Right lobe of liver (tissue), 6 donors: Measurements from ENCODE around the gene LRP2. TPM values are rescaled to one million over a fixed set of nuclear protein-coding genes. Genes with fewer than 3 reads are reported as not detected.

ENCODE experiments used
- ATAC-seq, 4 donors: fragments of 200-7000 bp; cut with Tn5 transposase; one replicate each; pipeline ENCODE4 v1.9.1; 2020; ENCODE audit warnings: mild to moderate bottlenecking in 4 of 4, moderate library complexity in 4 of 4
- DNase-seq, 3 donors: peaks; one replicate each; pipeline ENCODE4 v3.0.0-alpha.2; 2020
- H3K27ac ChIP-seq, 3 donors: fragments of 200-600 bp; one replicate each; pipeline ENCODE4 v1.8.0; 2022
- H3K27me3 ChIP-seq, 2 donors: fragments of 200-600 bp; one replicate each; pipeline ENCODE4 v1.8.0; 2022
- H3K36me3 ChIP-seq, 4 donors: fragments of 200-600 bp; sonication (generic) in 1 of 4; one replicate each; pipeline versions ENCODE4 v1.5.1 to v1.8.0; 2017 to 2022; ENCODE audit warnings: control low read depth in 1 of 4
- H3K4me1 ChIP-seq, 4 donors: fragments of 200-600 bp; sonication (generic) in 1 of 4; one replicate each; pipeline versions ENCODE4 v1.5.1 to v1.8.0; 2017 to 2022; ENCODE audit warnings: control low read depth in 1 of 4
- H3K4me3 ChIP-seq, 3 donors: fragments of 200-600 bp; one replicate each; pipeline ENCODE4 v1.8.0; 2022
- H3K9me3 ChIP-seq, 4 donors: fragments of 200-600 bp; sonication (generic) in 1 of 4; one replicate each; pipeline versions ENCODE4 v1.5.1 to v1.8.0; 2017 to 2022; ENCODE audit warnings: control low read depth in 1 of 4
- CTCF ChIP-seq, 4 donors: fragments of 200-600 bp in 3 of 4; fragments of 450-650 bp in 1 of 4; IDR thresholded peaks; one replicate each; pipeline versions ENCODE4 v1.5.1 to v1.8.0; 2016 to 2022; ENCODE audit warnings: antibody characterized with exemption in 4 of 4, mild to moderate bottlenecking in 2 of 4
- POLR2A ChIP-seq: fragments of 450-650 bp; IDR thresholded peaks from one replicate; pipeline ENCODE4 v1.6.1; 2017; ENCODE audit warnings: antibody characterized with exemption, mild to moderate bottlenecking
- WGBS: methylation state at CpG from one replicate; pipeline ENCODE4 v1.1.6; 2018; ENCODE audit warnings: low coverage, low lambda C conversion rate; ENCODE audit not compliant: insufficient coverage; ENCODE audit errors: missing lambda C conversion rate; 5-methylcytosine and 5-hydroxymethylcytosine counted together
- intact Hi-C, 2 donors: fragments of 100-400 bp; cut with DNase I; formaldehyde crosslinking; loops; one replicate each; pipeline versions ENCODE4 v1.11.2 to v1.14.1; 2022
- total RNA-seq, 6 experiments: library from RNA; depleted of rRNA in 2 of 6; stranded (reverse); fragments of >200 nt in 2 of 6; fragmentation: NEBNext Ultra II Directional in 3 of 6; extraction: Animal tissue kit (Norgen Biotek cat#: 25700) in 3 of 6; gene quantifications; one replicate each; pipeline versions ENCODE4 v1.1.0 to v1.2.4, GENCODE V29; 2016 to 2023
- donor health status: DM: no; HTN: yes; CAD: no.
- donor health status: DM: no; HTN: no; CAD: no.
- donor health status: DM: no; HTN: no; CAD: no.
- donor health status: DM: no; HTN: yes; CAD: no.
- donor health status: DM: no; HTN: yes; CAD: no.

The LRP2 gene
- total RNA-seq, 6 experiments from 2014 or later: 0.51 to 4.4 (median 1.0) TPM

GRCh38 chr2:169265591-169265990 lies 96.7 kb downstream of the LRP2 start:
- H3K4me3 ChIP-seq: no peak overlapping the region
- no peaks in the 10 kb centered on the region for H3K36me3 ChIP-seq
- no peaks in the 10 kb centered on the region for H3K27me3 ChIP-seq
- WGBS: 73% methylated on average over 1 of the region's 1 CpG
- TF ChIP-seq CTCF (IDR thresholded peaks at IDR 0.05) (no peak), POLR2A (no peak)
- ATAC-seq (no peak), DNase-seq (no peak)
- intact Hi-C loops: no loop called here
- H3K27ac ChIP-seq: no peak overlapping the region
- H3K9me3 ChIP-seq: no peaks in the 10 kb centered on the region
- H3K4me1 ChIP-seq: no peaks in the 10 kb centered on the region

- intact Hi-C loops: no loop called here
- H3K9me3 ChIP-seq: no peaks in the 10 kb centered on the region
- H3K4me3 ChIP-seq: no peak overlapping the region
- H3K27me3 ChIP-seq: no peaks in the 10 kb centered on the region
- H3K4me1 ChIP-seq: no peaks in the 10 kb centered on the region
- TF ChIP-seq CTCF (IDR thresholded peaks at IDR 0.05) (no peak), POLR2A (no peak)
- no peak overlapping the region for H3K27ac ChIP-seq
- no peaks in the 10 kb centered on the region for H3K36me3 ChIP-seq
- ATAC-seq: no peak
- no peak for DNase-seq
Observed at GRCh38 chr2:169260846-169261642, 101.3 kb downstream of the LRP2 start.

GRCh38 chr2:169260246-169260645 lies 102.1 kb downstream of the LRP2 start:
- no peak overlapping the region for H3K27ac ChIP-seq
- intact Hi-C loops: no loop called here
- no peak overlapping the region for H3K4me3 ChIP-seq
- H3K9me3 ChIP-seq: no peaks in the 10 kb centered on the region
- WGBS: 83% methylated on average over 1 of the region's 1 CpG
- no peaks in the 10 kb centered on the region for H3K36me3 ChIP-seq
- DNase-seq: no peak
- H3K27me3 ChIP-seq: no peaks in the 10 kb centered on the region
- TF ChIP-seq CTCF (IDR thresholded peaks at IDR 0.05): no peak
- TF ChIP-seq POLR2A: no peak
- ATAC-seq: no peak
- H3K4me1 ChIP-seq: no peaks in the 10 kb centered on the region

GRCh38 chr2:169259402-169259801 lies 102.9 kb downstream of the LRP2 start:
- DNase-seq: no peak
- no peak for TF ChIP-seq CTCF (IDR thresholded peaks at IDR 0.05)
- no peak for TF ChIP-seq POLR2A
- Histone ChIP-seq H3K4me1 (no peaks in the 10 kb centered on the region), H3K4me3 (no peak overlapping the region), H3K9me3 (no peaks in the 10 kb centered on the region), H3K36me3 (no peaks in the 10 kb centered on the region), H3K27me3 (no peaks in the 10 kb centered on the region), H3K27ac (no peak overlapping the region)
- ATAC-seq: no peak
- WGBS: 65% methylated on average over 5 of the region's 5 CpGs
- intact Hi-C loops: no loop called here
